A549 (cell line): Measurements from ENCODE around the gene PSG11.
"Not testable (repeated sequence)": the region's sequence is repeated elsewhere in the genome, so short reads cannot be mapped to it uniquely, and the experiment has no call there.

Experiments
- ATOH8 ChIP-seq: fragments of 250-450 bp; sonication (Bioruptor Pico); IDR thresholded peaks from 2 replicates; pipeline ENCODE4 v1.5.0; 2020; ENCODE audit warnings: low read depth, mild to moderate bottlenecking, moderate library complexity
- CEBPB ChIP-seq, 2 experiments: fragments of >200 bp in 1 of 2; sonication (Bioruptor Twin) in 1 of 2; formaldehyde crosslinking in 1 of 2; IDR thresholded peaks; 2 replicates each; pipeline ENCODE4 v1.6.1; 2012 to 2016
- CHD4 ChIP-seq: fragments of 200-600 bp; sonication (generic); IDR thresholded peaks from 2 replicates; pipeline ENCODE4 v1.6.1; 2016; ENCODE audit warnings: antibody characterized with exemption, mild to moderate bottlenecking, borderline replicate concordance
- CTCF ChIP-seq: fragments of >200 bp; sonication (Bioruptor Twin); formaldehyde crosslinking; IDR thresholded peaks from 3 replicates; pipeline ENCODE4 v1.5.1; 2016
- JUN ChIP-seq, 2 experiments: fragments of >200 bp; sonication (Bioruptor Twin); formaldehyde crosslinking; IDR thresholded peaks; 2 replicates in 1 of 2; 3 replicates in 1 of 2; pipeline ENCODE4 v1.6.1; 2016 to 2017
- MYC ChIP-seq: IDR thresholded peaks from 2 replicates; pipeline ENCODE4 v1.6.1; 2012; ENCODE audit warnings: mild to moderate bottlenecking, inconsistent platforms, low read length, improper control_type of control experiment, borderline replicate concordance
- NFE2L2 ChIP-seq: fragments of 150-350 bp; conservative IDR thresholded peaks from 2 replicates; pipeline ENCODE4 v1.6.1; 2014; ENCODE audit warnings: low read length
- SMC3 ChIP-seq: fragments of >200 bp; sonication (Bioruptor Twin); formaldehyde crosslinking; IDR thresholded peaks from 3 replicates; pipeline ENCODE4 v1.6.1; 2018; ENCODE audit warnings: inconsistent platforms

- not testable (repeated sequence) for TF ChIP-seq MYC; JUN (IDR thresholded peaks at IDR 0.05); CTCF; CHD4; SMC3; CEBPB (IDR thresholded peaks at IDR 0.05); NFE2L2; ATOH8 (CRISPR knock-in tag)
These were observed at the start of gene PSG11 for GRCh38 chr19:43026369-43026768.
